HG02970 (cell line): ENCODE measurements around the gene SIX1.
A peak's percentile ranks its signal among the peaks of the same experiment; 100 is the strongest.

Source experiments
- ATAC-seq: cut with Tn5 transposase; IDR thresholded peaks from one replicate; pipeline ENCODE4 v1.9.1; 2021; ENCODE audit warnings: mild to moderate bottlenecking, moderate library complexity, moderate number of reproducible peaks; ENCODE audit not compliant: unreplicated experiment, low FRiP score

Gene SIX1

GRCh38 chr14:60648934-60649874 is at the start of gene SIX1:
TSS of gene SIX1 (minus strand) at chr14:60649477. CDS start at chr14:60649189, 288 bp downstream.
- no peak for ATAC-seq

- ATAC-seq, result no peak
Measured at GRCh38 chr14:60695327-60695726, 46.0 kb upstream of the SIX1 start.

- ATAC-seq, result no peak
Measured at GRCh38 chr14:60691383-60692113, 42.3 kb upstream of the SIX1 start.

GRCh38 chr14:60686865-60687264 is 37.6 kb upstream of the SIX1 start:
- no peak for ATAC-seq

DNA sequence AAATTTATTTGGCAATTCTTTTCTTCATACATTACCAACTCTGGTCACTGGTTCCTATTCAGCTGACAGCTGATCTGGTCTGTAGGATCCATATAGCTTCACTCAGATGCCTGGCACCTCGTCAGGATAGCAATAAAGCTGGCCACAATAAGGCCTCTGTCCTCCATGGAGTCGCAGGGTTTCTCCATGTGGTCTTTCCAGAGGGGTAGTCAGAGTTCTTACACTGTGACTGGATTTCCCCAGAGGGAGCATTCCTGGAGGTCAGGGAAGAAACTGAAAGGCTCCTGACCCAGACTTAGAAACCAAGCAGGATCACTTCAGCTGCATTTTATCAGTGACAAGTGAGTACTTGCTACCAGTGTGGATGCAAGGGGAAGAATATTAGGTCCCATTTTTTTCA is 34.9 kb upstream of the SIX1 start:
- ATAC-seq, result no peak

DNA sequence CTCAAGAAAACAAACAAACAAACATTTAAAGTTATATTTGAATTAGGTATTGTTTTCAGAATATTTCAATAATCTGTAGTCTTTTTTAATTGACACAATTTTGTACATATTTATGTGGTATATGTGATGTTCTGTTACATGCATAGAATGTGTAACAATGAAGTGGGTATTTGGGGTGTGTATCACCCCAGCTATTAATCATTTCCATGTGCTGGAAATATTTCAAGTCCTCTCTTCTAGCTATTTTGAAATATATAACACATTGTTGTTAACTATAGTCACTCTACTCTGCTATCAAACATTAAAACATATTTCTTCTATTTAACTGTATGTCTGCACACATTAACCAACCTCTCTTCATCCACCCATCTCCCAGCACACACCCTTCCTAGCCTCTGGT is 32.0 kb upstream of the SIX1 start:
- ATAC-seq, result no peak

DNA sequence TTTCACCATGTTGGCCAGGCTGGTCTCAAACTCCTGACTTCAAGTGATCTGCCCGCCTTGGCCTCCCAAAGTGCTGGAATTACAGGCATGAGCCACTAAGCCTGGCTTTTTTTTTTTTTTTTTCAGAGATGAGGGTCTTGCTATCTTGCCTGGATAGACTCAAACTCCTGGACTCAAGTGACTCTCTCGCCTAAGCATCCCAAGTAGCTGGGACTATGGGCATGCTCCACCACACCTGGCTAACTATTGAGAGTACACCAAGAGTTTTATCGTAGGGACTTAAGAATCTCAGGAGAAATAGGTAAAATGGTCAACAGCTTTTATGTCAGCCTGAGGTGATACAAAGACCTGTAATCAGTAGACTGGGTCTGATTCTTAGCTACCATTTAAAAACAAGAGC is 31.2 kb upstream of the SIX1 start:
- ATAC-seq, result no peak

DNA sequence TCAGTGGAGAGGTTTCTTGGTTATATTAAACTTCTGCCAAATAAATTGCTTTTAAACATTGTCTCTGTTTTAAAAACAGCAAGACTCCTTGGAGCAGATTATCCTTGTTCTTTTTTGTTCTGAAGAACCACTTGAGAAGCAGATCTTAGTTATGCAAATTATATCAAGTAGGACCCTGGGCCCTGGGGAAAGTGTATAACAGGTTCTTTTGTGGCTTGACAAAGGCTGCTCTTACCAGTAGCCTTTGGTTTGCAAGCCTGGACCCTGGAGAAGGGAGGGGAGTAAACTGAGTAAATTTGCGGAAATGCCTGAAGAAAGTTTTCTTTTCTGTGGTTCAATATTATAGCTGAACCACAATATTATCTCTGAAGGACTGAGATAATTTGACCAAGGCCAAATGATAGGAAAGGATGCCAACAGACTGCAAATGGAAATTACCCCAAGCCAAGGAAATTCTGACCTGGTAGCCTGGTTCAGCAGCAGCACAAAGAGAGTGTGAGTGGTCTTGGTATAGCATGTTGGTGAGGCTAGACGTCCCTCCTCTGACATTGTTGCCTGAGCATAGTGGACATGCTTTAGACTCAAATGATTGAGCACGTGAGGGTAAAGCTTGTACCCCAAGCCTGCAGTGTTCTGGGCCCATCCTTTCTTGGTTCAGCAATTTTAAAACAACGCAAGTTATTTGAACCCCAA is 30.4 kb upstream of the SIX1 start:
- ATAC-seq, result no peak

DNA sequence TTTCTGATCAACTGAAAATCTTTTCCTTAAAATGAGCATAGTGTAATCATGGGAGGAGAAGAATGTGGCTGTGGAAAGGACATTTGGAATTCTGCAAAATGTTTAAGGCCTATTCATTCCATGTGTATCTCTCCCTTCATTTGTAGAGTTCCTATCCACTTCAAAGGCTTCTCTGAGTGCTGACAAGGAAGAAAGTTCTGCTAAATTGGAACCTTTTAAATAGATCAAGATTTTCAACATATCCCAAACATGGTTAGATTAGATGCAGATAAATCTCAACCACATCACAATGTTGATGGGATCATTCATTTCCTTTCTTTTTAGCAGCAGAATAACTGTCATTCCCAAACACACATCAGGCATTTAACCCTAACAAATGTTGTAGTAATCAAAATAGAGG is 28.4 kb upstream of the SIX1 start:
- no peak for ATAC-seq

DNA sequence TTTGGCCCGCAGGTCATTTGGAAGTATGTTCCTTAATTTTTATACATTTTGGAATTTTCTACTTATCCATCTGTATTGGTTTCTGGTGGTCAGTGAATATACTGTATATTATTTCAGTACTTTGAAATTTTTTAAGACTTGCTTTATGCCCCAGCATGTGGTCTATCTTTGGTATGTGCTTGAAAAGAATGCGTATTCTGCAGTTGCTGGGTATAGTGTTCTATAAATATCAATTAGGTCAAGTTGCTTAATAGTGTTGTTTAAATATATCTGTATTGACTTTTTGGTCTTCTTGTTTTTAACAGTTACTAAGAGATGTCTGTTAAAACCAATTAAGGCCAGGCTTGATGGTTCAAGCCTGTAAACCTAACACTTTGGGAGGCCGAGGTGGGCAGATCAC is 21.7 kb upstream of the SIX1 start:
- ATAC-seq, result no peak

DNA sequence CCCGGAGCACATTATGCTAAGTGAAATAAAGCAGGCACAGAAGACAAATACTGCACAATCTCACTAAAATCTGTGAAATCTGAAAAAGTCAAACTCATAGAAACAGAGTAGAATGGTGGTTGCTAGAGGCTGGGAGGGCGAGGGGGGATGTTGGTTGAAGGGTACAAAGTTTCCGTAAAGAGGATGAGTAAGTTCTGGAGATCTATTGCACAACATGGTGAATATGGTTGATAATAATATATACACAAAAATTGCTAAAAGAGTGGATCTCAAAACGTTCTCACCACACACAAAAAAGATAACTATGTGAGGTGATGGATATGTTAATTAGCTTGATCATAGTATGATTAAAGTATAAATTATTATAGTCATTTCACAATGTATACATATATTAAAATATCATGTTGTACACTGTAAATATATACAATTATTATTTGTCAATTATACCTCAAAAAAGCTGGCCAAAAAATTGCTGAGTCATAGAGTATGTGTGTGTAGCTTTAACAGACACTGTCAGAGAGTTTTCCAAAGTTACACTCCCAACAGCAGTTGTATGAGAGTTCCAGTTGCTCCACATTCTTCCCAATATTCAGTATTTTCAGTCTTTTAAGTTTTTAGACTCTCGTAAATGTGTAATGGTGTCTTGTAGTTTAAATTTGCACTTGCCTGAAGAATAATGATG is 19.3 kb upstream of the SIX1 start:
- ATAC-seq, result no peak

DNA sequence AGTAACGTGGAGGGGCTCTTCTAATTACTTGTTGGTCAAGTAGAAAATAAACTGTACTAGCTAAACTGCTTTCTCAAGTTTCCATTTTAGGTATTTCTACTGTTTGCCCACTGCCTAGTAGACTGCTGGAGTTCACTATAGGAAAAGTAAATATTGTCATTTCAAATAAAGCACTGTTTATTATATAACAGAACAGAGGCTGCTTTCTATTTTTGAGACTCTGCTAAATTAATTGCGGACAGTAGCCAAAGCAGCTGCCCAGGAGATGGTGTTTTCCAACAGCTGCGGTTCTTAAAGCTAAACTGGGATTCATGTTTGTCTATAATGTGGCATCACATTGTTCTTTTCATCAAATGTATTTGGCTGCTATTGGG is 15.9 kb upstream of the SIX1 start:
- ATAC-seq, result no peak

GRCh38 chr14:60662982-60663381 is 13.7 kb upstream of the SIX1 start:
- ATAC-seq, result no peak

DNA sequence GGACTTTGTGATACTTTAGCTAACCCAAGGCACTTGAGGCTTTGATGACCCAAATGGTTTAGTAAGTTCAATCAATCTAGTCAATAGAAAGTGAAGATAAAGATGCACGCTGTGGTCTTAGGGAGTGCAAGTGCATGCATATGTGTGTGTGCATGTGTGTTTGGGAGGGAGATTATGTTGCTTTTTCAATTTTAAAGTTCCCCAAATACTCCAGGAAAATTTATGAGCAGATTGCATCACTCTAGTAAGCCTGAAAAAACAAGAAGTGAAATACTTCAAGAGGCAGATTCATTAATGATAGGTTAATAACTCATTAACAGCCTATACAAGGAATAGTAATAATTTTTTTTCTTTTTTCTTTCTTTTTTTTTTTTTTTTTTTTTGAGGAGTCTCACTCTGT is 12.4 kb upstream of the SIX1 start:
- ATAC-seq, result no peak

DNA sequence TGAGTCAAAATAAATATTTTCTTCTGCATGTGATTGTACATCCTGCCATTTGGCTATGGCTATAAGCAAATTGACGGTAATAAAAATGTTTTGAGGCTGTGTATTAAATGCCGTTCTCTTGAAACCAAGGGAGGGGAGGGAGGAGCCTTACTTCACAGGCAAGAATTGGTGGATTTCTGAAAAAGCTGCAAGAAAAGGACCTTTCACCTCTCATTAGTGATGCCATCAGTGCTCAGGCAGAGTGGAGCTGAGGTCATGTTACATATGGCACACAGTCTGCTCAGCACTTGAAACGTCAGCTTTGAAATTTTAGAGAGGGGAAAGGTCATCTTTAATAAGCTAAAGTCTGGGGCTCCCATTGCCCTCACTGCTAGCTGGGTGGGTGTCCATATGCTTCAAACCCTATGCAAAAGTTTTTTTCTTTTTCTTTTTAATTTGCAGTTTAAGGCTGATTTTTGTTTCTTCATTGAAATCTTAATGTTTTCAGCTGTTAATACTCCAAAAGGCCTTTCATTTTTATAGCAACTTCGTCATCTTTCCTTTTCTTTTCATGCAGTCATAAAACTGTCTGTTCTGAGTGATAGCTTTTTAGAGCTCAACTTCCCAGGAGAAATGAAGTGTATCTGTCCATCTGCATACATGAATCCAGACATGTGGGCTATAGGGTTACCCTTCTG is 9.8 kb upstream of the SIX1 start:
- ATAC-seq, result no peak

DNA sequence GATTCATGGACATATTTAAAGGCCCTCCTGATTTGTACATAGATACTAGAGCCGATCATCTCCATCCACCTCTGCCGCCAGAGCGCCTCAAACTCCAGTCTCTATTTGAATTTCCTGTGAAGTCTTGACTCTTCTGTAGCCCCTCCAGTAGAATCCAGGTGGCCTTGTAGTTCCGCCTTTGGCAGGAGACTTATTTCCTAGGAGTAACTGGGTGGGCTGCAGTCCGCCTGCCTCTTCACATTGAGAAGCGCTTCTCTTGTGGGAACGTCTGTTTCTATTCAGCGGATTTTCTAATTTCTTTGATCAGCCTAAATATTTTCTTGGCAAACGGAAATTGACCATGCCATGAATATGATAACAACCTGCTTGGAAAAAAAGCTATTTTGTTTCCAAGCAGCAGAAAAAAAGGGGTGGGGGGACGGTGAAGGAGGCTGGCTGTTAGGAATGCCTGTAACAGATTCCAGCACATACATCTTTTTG is 9.0 kb upstream of the SIX1 start:
- no peak for ATAC-seq

DNA sequence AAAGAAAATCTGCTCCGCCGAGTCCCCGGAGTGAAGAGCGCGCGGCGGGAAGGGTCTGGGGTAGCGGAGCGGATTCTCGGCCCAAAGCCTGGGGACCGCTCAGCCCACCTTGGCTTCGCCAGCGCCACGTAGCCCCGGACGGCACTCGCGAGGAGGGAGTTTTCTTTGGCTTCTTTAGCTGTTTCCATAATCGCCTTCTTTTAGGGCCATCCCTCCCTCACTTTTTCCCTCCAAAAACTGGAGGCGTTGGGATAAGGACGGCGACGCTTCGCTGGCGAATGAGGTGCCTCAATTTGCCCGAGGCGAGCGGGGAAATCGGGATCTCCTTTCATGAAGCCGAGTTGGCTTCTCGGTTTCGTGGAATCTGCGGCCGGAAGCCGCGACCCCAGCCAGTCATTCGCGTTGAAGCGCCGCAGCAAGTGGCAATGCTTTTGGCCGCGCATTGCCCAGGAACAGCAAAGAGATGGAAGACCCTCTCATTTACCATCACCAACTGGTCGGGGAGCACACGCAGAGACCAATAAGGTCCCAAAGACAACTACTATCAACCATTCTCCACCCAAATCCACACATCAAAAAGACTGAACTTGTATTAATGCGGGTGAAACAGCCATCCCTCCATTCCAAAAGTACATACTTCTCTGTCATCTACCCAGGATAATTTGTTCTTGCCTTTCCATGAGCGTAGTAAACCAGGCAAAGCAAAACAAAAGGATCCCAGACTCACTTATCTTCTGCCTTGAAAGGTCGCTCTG is 8.4 kb upstream of the SIX1 start:
- ATAC-seq, result no peak

- peak; percentile 83 for ATAC-seq
Measured at GRCh38 chr14:60656686-60657455, 7.6 kb upstream of the SIX1 start.
